GM10266 (cell line): ENCODE data around the gene MEST.
"Not testable (repeated sequence)": the region's sequence is repeated elsewhere in the genome, so short reads cannot be mapped to it uniquely, and the experiment has no call there.

ENCODE experiments used
- DNase-seq: peaks from one replicate; pipeline ENCODE4 v3.0.0; 2012; ENCODE audit errors: extremely low spot score
- TF ChIP-seq, protein P1 (sequence below): IDR thresholded peaks from 2 replicates; pipeline ENCODE4 v1.5.1; 2012; ENCODE audit warnings: mild to moderate bottlenecking, low read depth; ENCODE audit not compliant: control insufficient read depth, insufficient read depth; ENCODE audit errors: missing control alignments

MEST gene

DNA sequence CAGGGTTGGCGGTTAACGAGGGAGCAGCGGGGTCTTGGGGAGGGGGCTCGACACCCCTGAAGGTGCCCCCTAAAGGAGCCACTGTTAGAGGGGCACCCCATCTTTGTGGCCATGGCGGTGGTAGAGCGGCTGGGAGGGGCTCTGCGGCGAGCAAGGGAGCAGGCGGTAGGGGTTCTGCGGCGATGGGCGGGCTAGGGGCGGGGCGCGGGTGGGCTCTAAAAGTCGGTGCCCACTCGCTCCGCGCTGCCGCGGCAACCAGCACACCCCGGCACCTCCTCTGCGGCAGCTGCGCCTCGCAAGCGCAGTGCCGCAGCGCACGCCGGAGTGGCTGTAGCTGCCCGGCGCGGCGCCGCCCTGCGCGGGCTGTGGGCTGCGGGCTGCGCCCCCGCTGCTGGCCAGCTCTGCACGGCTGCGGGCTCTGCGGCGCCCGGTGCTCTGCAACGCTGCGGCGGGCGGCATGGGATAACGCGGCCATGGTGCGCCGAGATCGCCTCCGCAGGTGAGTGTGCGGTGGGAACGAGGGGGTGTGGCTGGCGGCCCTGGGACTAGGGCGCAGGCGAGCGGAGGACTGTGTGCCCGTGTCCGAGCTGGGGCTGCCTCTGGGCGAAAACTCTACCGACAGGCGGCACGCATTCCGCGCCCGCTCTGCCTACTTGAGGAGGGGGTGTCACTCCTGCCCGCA is at the start of gene MEST:
Gene MEST (plus strand): TSS at position 245 of the 682 bp plus-strand sequence. CDS start 229 bp downstream, at position 474.
- DNase-seq: no peak
- TF ChIP-seq, protein P1, sequence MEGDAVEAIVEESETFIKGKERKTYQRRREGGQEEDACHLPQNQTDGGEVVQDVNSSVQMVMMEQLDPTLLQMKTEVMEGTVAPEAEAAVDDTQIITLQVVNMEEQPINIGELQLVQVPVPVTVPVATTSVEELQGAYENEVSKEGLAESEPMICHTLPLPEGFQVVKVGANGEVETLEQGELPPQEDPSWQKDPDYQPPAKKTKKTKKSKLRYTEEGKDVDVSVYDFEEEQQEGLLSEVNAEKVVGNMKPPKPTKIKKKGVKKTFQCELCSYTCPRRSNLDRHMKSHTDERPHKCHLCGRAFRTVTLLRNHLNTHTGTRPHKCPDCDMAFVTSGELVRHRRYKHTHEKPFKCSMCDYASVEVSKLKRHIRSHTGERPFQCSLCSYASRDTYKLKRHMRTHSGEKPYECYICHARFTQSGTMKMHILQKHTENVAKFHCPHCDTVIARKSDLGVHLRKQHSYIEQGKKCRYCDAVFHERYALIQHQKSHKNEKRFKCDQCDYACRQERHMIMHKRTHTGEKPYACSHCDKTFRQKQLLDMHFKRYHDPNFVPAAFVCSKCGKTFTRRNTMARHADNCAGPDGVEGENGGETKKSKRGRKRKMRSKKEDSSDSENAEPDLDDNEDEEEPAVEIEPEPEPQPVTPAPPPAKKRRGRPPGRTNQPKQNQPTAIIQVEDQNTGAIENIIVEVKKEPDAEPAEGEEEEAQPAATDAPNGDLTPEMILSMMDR: no peak

- TF ChIP-seq, protein P1: no peak
- DNase-seq: no peak
Observed at GRCh38 chr7:130442601-130443000, 49.3 kb upstream of the MEST start.

DNA sequence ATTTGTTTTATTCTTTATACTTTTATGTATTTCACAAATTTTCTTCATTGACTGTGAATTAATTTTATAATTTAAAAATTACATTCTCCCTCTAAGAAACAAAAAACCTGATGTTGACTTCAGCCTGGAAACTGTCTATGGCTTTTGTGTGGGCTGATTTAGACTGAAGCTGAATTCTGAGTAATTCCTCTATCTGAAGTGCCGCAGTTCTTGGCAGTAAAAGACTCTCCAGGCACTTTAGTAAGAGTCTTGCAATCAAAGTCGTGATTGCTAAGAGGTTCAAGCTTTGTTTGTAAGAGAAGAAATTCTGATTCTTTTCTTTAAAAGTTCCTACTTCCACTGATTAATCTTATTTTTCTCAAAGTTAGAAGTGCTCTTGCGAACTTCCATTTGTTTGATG is 47.7 kb upstream of the MEST start:
- no peak for DNase-seq
- TF ChIP-seq, protein P1: no peak

DNA sequence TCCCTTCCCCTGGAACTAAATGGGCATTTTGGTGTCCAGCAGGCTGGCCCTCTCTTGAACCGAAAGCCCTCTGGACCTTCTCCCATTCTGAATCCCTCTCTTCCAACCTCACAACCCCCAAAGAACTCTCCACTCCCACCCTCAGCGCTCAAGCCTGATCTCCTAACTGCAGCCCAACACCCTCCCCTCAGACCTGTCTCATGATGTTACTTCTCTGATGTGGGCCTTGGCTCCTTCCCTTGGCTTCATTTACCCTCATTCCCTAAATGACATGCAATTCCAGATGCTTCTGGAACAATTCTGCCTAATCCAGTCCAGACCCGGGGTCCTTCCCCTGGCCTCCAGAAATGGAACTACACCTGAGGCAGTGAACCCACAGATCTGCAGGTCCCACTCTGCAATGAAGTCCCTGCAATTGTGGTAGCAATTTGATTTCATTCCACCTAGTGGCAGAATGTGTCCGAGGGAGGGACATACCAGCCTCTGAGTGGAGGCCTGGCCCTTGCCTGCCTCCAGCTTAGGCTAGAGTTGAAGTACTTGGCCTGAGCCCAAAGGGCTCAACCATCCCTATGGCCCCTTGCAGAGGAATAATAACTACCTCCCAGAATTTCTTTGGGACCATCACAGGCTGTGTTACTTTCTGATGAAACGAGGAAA is 47.0 kb upstream of the MEST start:
- TF ChIP-seq, protein P1: no peak
- DNase-seq: no peak

DNA sequence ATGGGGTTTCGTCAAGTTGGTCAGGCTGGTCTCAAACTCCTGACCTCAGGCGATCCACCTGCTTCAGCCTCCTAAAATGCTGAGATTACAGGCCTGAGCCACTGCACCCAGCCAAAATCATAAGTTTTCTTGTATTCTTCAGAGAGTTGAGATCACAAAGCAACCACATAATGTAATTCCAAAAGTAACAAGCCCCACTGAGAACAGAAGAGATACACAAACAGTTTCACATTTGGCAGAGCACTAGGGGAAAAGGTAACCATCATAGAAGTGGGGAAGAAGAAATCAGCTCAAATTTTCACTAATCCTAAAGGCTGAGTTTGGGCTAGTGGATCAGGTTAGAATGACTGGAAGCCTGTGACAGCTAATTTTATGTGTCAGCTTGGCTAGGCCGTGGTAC is 45.6 kb upstream of the MEST start:
- TF ChIP-seq, protein P1: no peak
- DNase-seq: no peak

DNA sequence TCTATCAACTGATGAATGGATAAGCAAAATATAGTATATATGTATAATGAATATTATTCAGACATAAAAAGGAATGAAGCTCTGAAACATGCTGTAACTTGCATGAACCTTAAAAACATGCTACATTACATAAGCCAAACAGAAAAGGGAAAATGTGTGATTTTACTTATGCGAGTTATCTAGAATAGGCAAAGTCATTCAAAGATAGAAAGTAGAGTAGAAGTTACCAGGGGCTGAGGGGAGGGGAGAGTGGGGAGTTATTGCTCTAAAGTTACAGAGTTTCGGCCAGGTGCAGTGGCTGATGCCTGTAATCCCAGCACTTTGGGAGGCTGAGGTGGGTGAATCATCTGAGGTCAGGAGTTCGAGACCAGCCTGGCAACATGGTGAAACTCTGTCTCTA is 40.5 kb upstream of the MEST start:
- DNase-seq: not testable (repeated sequence)

GRCh38 chr7:130452951-130453350 is 38.9 kb upstream of the MEST start:
- TF ChIP-seq, protein P1: no peak
- no peak for DNase-seq
